H1 (cell line): ENCODE measurements around the gene GSAP. TPM values are rescaled to one million over a fixed set of nuclear protein-coding genes. Genes with fewer than 3 reads are reported as not detected.

Experiments used
- ASH2L ChIP-seq: fragments of 200-600, 300-600 bp; sonication (generic); IDR thresholded peaks from one replicate; pipeline ENCODE4 v1.7.1; 2017; ENCODE audit warnings: low read length
- CHD7 ChIP-seq: fragments of 300-600 bp; sonication (generic); IDR thresholded peaks from 2 replicates; pipeline ENCODE4 v1.7.1; 2012; ENCODE audit warnings: low read length, moderate library complexity, mild to moderate bottlenecking, inconsistent platforms; ENCODE audit not compliant: insufficient replicate concordance
- EZH2 ChIP-seq: fragments of 200-600 bp; sonication (generic); IDR thresholded peaks from 2 replicates; pipeline ENCODE4 v1.7.1; 2012; ENCODE audit warnings: low read depth, mild to moderate bottlenecking, moderate library complexity, low read length, inconsistent platforms; ENCODE audit not compliant: severe bottlenecking
- RFX5 ChIP-seq: IDR thresholded peaks from 2 replicates; pipeline ENCODE4 v1.6.1; 2011; ENCODE audit warnings: low read depth, low read length, improper control_type of control experiment, borderline replicate concordance
- SAP30 ChIP-seq: fragments of 300-600 bp; sonication (generic); IDR thresholded peaks from 2 replicates; pipeline ENCODE4 v1.7.1; 2012; ENCODE audit warnings: low read length, moderate library complexity, mild to moderate bottlenecking, inconsistent platforms; ENCODE audit not compliant: insufficient read depth, insufficient replicate concordance
- USF2 ChIP-seq: IDR thresholded peaks from 2 replicates; pipeline ENCODE4 v1.6.1; 2011; ENCODE audit warnings: low read length, improper control_type of control experiment
- polyA plus RNA-seq, 7 experiments: library from polyadenylated mRNA; depleted of rRNA in 3 of 7; stranded (reverse) in 5 of 7; unstranded in 2 of 7; fragments of >200 nt in 5 of 7; fragments of 200-250 nt in 2 of 7; gene quantifications; 1 replicate in 5 of 7; 2 replicates in 1 of 7; 4 replicates in 1 of 7; pipeline versions ENCODE4 v1.2.1 to v1.2.3, GENCODE V29; 2011 to 2013; ENCODE audit warnings: missing spikeins in 2 of 7, mixed read lengths in 2 of 7
- total RNA-seq: library from RNA; stranded (reverse); fragmentation: NEBNext Ultra II Directional; extraction: Animal tissue kit (Norgen Biotek cat#: 25700); gene quantifications from 2 replicates; pipeline ENCODE4 v1.2.1, GENCODE V29; 2021

Gene GSAP
- total and polyA plus RNA-seq, 2 of the 8 experiments (the other 6 are each of a cell fraction or from before 2014, with no cell fraction given) = 0.93 to 2.1 TPM

- TF ChIP-seq RFX5 (no peak), CHD7 (no peak), SAP30 (no peak), EZH2 (no peak), USF2 (no peak), ASH2L (no peak)
Observed at GRCh38 chr7:77331938-77332695, 84.0 kb downstream of the GSAP start (continued).
